Fibroblast of lung (primary cell): Measurements from ENCODE around the gene RXRA. TPM values are rescaled to one million over a fixed set of nuclear protein-coding genes. Genes with fewer than 3 reads are reported as not detected.

Experiments
- DNase-seq, 2 donors: peaks; one replicate each; pipeline versions ENCODE4 v3.0.0 to v3.0.0-alpha.2; 2010; ENCODE audit warnings: low read depth in 2 of 2
- H2AFZ ChIP-seq: 2 replicates; pipeline ENCODE4 v1.5.1; 2012; ENCODE audit warnings: low read length, control low read depth, inconsistent platforms
- H3K27ac ChIP-seq: 2 replicates; pipeline ENCODE4 v1.5.1; 2011; ENCODE audit warnings: low read length, control low read depth; ENCODE audit not compliant: insufficient read depth
- H3K27me3 ChIP-seq: 2 replicates; pipeline ENCODE4 v1.5.1; 2011; ENCODE audit warnings: mild to moderate bottlenecking, low read length; ENCODE audit not compliant: control insufficient read depth, insufficient read depth
- H3K36me3 ChIP-seq: 2 replicates; pipeline ENCODE4 v1.5.1; 2011; ENCODE audit warnings: low read length; ENCODE audit not compliant: control insufficient read depth, insufficient read depth
- H3K4me1 ChIP-seq: 2 replicates; pipeline ENCODE4 v1.5.1; 2011; ENCODE audit warnings: low read length; ENCODE audit not compliant: control insufficient read depth, insufficient read depth; ENCODE audit errors: extremely low read depth
- H3K4me2 ChIP-seq: 2 replicates; pipeline ENCODE4 v1.5.1; 2011; ENCODE audit warnings: low read length, control low read depth; ENCODE audit not compliant: insufficient read depth; ENCODE audit errors: extremely low read depth
- H3K4me3 ChIP-seq, 4 experiments: fragments of 200-600 bp in 1 of 4; sonication (generic) in 1 of 4; replicated peaks in 1 of 4; 2 replicates each; pipeline ENCODE4 v1.5.1; 2011 to 2016; ENCODE audit warnings: low read length in 4 of 4, low read depth in 3 of 4, mild to moderate bottlenecking in 3 of 4, control low read depth in 2 of 4, inconsistent platforms in 1 of 4, mixed read lengths in 1 of 4; ENCODE audit not compliant: insufficient read depth in 1 of 4; ENCODE audit errors: control extremely low read depth in 1 of 4
- H3K79me2 ChIP-seq: 2 replicates; pipeline ENCODE4 v1.5.1; 2012; ENCODE audit warnings: mild to moderate bottlenecking, low read length, inconsistent platforms; ENCODE audit not compliant: control insufficient read depth, insufficient read depth
- H3K9ac ChIP-seq: 2 replicates; pipeline ENCODE4 v1.5.1; 2011; ENCODE audit warnings: mild to moderate bottlenecking, low read length, control low read depth; ENCODE audit not compliant: insufficient read depth
- H3K9me3 ChIP-seq: 2 replicates; pipeline ENCODE4 v1.5.1; 2012; ENCODE audit warnings: low read depth, low read length; ENCODE audit not compliant: control insufficient read depth, insufficient read depth
- H4K20me1 ChIP-seq: 2 replicates; pipeline ENCODE4 v1.5.1; 2011; ENCODE audit warnings: low read length; ENCODE audit not compliant: control insufficient read depth, insufficient read depth; ENCODE audit errors: extremely low read depth
- CTCF ChIP-seq, 2 donors: IDR thresholded peaks in 1 of 2; conservative IDR thresholded peaks in 1 of 2; 1 replicate in 1 of 2; 2 replicates in 1 of 2; pipeline ENCODE4 v1.5.1; 2011 to 2012; ENCODE audit warnings: low read length in 2 of 2, control low read depth in 1 of 2, inconsistent platforms in 1 of 2, low read depth in 1 of 2, mild to moderate bottlenecking in 1 of 2
- EZH2 ChIP-seq: IDR thresholded peaks from 2 replicates; pipeline ENCODE4 v1.5.1; 2012; ENCODE audit warnings: low read length, control low read depth, mild to moderate bottlenecking; ENCODE audit errors: missing control alignments
- polyA plus RNA-seq, 2 donors: library from polyadenylated mRNA; depleted of rRNA in 1 of 2; stranded (reverse) in 1 of 2; unstranded in 1 of 2; fragments of >200 nt; gene quantifications; 2 replicates each; pipeline ENCODE4 v1.2.1, GENCODE V29; 2011 to 2012; ENCODE audit warnings: missing spikeins in 1 of 2
- total RNA-seq: library from RNA; depleted of rRNA; stranded (reverse); fragments of >200 nt; gene quantifications from 2 replicates; pipeline ENCODE4 v1.2.1, GENCODE V29; 2014

The RXRA gene
- total and polyA plus RNA-seq, 2 donors (not counting 1 experiment from before 2014, with no cell fraction given): 13.3 to 14.9 TPM

- DNase-seq: no peak
- no peaks in the 10 kb centered on the region for H4K20me1 ChIP-seq
- peaks cover 43% of the 10 kb centered on the region for H3K79me2 ChIP-seq
- no peak overlapping the region for H2AFZ ChIP-seq
- no peaks in the 10 kb centered on the region for H3K27me3 ChIP-seq
- TF ChIP-seq EZH2: no peak
- TF ChIP-seq CTCF (conservative IDR thresholded peaks at IDR 0.05 in 1 of 2, IDR thresholded peaks at IDR 0.05 in 1 of 2; ENCODE audit: low read depth in 1 of 2, low read length in 2 of 2): no peak
- no peaks in the 10 kb centered on the region for H3K4me1 ChIP-seq
- H3K9me3 ChIP-seq: no peaks in the 10 kb centered on the region
- no peaks in the 10 kb centered on the region for H3K36me3 ChIP-seq
- no peak overlapping the region for H3K9ac ChIP-seq
- H3K4me2 ChIP-seq: no peak overlapping the region
- H3K27ac ChIP-seq: no peak overlapping the region
- no peak overlapping the region for H3K4me3 ChIP-seq
These were observed 19.5 kb downstream of the RXRA start for GRCh38 chr9:134345737-134346136.

- DNase-seq: no peak
- no peak overlapping the region for H2AFZ ChIP-seq
- H3K4me3 ChIP-seq: no peak overlapping the region
- H3K36me3 ChIP-seq: no peaks in the 10 kb centered on the region
- H3K9me3 ChIP-seq: no peaks in the 10 kb centered on the region
- H3K4me1 ChIP-seq: no peaks in the 10 kb centered on the region
- no peak overlapping the region for H3K9ac ChIP-seq
- no peak overlapping the region for H3K27ac ChIP-seq
- no peaks in the 10 kb centered on the region for H4K20me1 ChIP-seq
- H3K4me2 ChIP-seq: no peak overlapping the region
- TF ChIP-seq CTCF (conservative IDR thresholded peaks at IDR 0.05 in 1 of 2, IDR thresholded peaks at IDR 0.05 in 1 of 2; ENCODE audit: low read depth in 1 of 2, low read length in 2 of 2): no peak
- no peak for TF ChIP-seq EZH2
- no peaks in the 10 kb centered on the region for H3K27me3 ChIP-seq
- peaks cover 43% of the 10 kb centered on the region for H3K79me2 ChIP-seq
These were observed 19.9 kb downstream of the RXRA start for GRCh38 chr9:134346151-134346550.

GRCh38 chr9:134346840-134347583 is 20.8 kb downstream of the RXRA start:
- no peak for DNase-seq
- Histone ChIP-seq H3K79me2 (peaks cover 41% of the 10 kb centered on the region), H3K36me3 (no peaks in the 10 kb centered on the region), H3K4me3 (no peak overlapping the region), H3K9me3 (no peaks in the 10 kb centered on the region), H3K9ac (no peak overlapping the region), H3K27me3 (no peaks in the 10 kb centered on the region), H3K4me1 (no peaks in the 10 kb centered on the region), H4K20me1 (no peaks in the 10 kb centered on the region), H3K4me2 (no peak overlapping the region), H3K27ac (no peak overlapping the region), H2AFZ (no peak overlapping the region)
- no peak for TF ChIP-seq CTCF (conservative IDR thresholded peaks at IDR 0.05 in 1 of 2, IDR thresholded peaks at IDR 0.05 in 1 of 2; ENCODE audit: low read depth in 1 of 2, low read length in 2 of 2)
- no peak for TF ChIP-seq EZH2
